IMR-90 (cell line): ENCODE results near the gene ACOT7. TPM values are rescaled to one million over a fixed set of nuclear protein-coding genes. Genes with fewer than 3 reads are reported as not detected.

ENCODE experiments used
- ATAC-seq: fragments of 200-7000 bp; cut with Tn5 transposase; 2 replicates; pipeline ENCODE4 v1.9.1; 2020; ENCODE audit warnings: low read depth, mild to moderate bottlenecking, moderate library complexity
- BruUV-seq: library from RNA; stranded (reverse); fragments of 400-500 nt; replicated peaks from 2 replicates; lab custom pipeline; 2021; lab: Mats Ljungman, UMichigan
- CTCF ChIA-PET: fragments of 300-600 bp; formaldehyde crosslinking; extraction: SDS; loops from one replicate; lab custom pipeline; 2021; ENCODE audit warnings: antibody characterized with exemption; lab: Yijun Ruan, JAX
- POLR2A ChIA-PET: fragments of 300-600 bp; sonication (Branson Sonifier 250); formaldehyde crosslinking; loops from one replicate; lab custom pipeline; 2022; ENCODE audit warnings: antibody characterized with exemption; ENCODE audit not compliant: unreplicated experiment; lab: Charles Lee
- DNase-seq: peaks from one replicate; pipeline ENCODE4 v3.0.0; 2013
- H2AFZ ChIP-seq: replicated peaks from 2 replicates; pipeline ENCODE3; 2013; ENCODE audit warnings: low read length, mild to moderate bottlenecking; ENCODE audit not compliant: poor library complexity
- H2AK5ac ChIP-seq: 2 replicates; pipeline ENCODE4 v1.6.1; 2013; ENCODE audit warnings: low read depth, low read length, inconsistent platforms
- H2AK9ac ChIP-seq: replicated peaks from 2 replicates; pipeline ENCODE3; 2013; ENCODE audit warnings: mild to moderate bottlenecking, low read depth, low read length, moderate library complexity; ENCODE audit not compliant: poor library complexity
- H2BK120ac ChIP-seq: 2 replicates; pipeline ENCODE4 v1.6.1; 2013; ENCODE audit warnings: low read depth, low read length, inconsistent platforms
- H2BK15ac ChIP-seq: 3 replicates; pipeline ENCODE4 v1.6.1; 2013; ENCODE audit warnings: low read depth, low read length, inconsistent platforms
- H2BK20ac ChIP-seq: 2 replicates; pipeline ENCODE4 v1.6.1; 2013; ENCODE audit warnings: low read depth, mild to moderate bottlenecking, inconsistent platforms, low read length, moderate library complexity
- H2BK5ac ChIP-seq: 2 replicates; pipeline ENCODE4 v1.6.1; 2013; ENCODE audit warnings: mild to moderate bottlenecking, low read depth, low read length, inconsistent platforms; ENCODE audit not compliant: poor library complexity, severe bottlenecking
- H3K14ac ChIP-seq: replicated peaks from 2 replicates; pipeline ENCODE4 v1.6.1; 2013; ENCODE audit warnings: low read depth, low read length, inconsistent platforms
- H3K18ac ChIP-seq: 2 replicates; pipeline ENCODE4 v1.6.1; 2013; ENCODE audit warnings: low read depth, low read length, control low read depth
- H3K23ac ChIP-seq: 2 replicates; pipeline ENCODE4 v1.6.1; 2013; ENCODE audit warnings: low read depth, low read length, inconsistent platforms
- H3K27ac ChIP-seq: 2 replicates; pipeline ENCODE4 v1.5.1; 2013; ENCODE audit warnings: mild to moderate bottlenecking, control low read depth, low read length; ENCODE audit not compliant: insufficient read depth
- H3K27me3 ChIP-seq: 2 replicates; pipeline ENCODE4 v1.6.1; 2013; ENCODE audit warnings: low read length; ENCODE audit not compliant: control insufficient read depth, insufficient read depth
- H3K36me3 ChIP-seq: 2 replicates; pipeline ENCODE4 v1.6.1; 2013; ENCODE audit warnings: low read length, mixed read lengths; ENCODE audit not compliant: control insufficient read depth, insufficient read depth
- H3K4ac ChIP-seq: 2 replicates; pipeline ENCODE4 v1.6.1; 2013; ENCODE audit warnings: low read depth, low read length, inconsistent platforms
- H3K4me1 ChIP-seq: 2 replicates; pipeline ENCODE4 v1.6.1; 2013; ENCODE audit warnings: low read length, mixed read lengths; ENCODE audit not compliant: control insufficient read depth, insufficient read depth
- H3K4me2 ChIP-seq: 2 replicates; pipeline ENCODE4 v1.6.1; 2013; ENCODE audit warnings: low read depth, mild to moderate bottlenecking, control low read depth, low read length, moderate library complexity
- H3K4me3 ChIP-seq: 2 replicates; pipeline ENCODE4 v1.5.1; 2013; ENCODE audit warnings: low read depth, mild to moderate bottlenecking, control low read depth, low read length, moderate library complexity; ENCODE audit not compliant: insufficient read depth
- H3K56ac ChIP-seq: 2 replicates; pipeline ENCODE4 v1.6.1; 2013; ENCODE audit warnings: low read length, inconsistent platforms; ENCODE audit not compliant: insufficient read depth; ENCODE audit errors: extremely low read depth
- H3K79me1 ChIP-seq, 2 experiments: 2 replicates each; pipeline ENCODE4 v1.6.1; 2013; ENCODE audit warnings: low read length in 2 of 2, inconsistent platforms in 1 of 2, low read depth in 1 of 2
- H3K9ac ChIP-seq: 2 replicates; pipeline ENCODE4 v1.6.1; 2013; ENCODE audit warnings: low read depth, low read length, control low read depth
- H3K9me1 ChIP-seq: 2 replicates; pipeline ENCODE4 v1.6.1; 2013; ENCODE audit warnings: low read length, inconsistent platforms; ENCODE audit not compliant: insufficient read depth
- H3K9me3 ChIP-seq: 2 replicates; pipeline ENCODE4 v1.6.1; 2013; ENCODE audit warnings: low read length; ENCODE audit not compliant: control insufficient read depth, insufficient read depth
- H4K20me1 ChIP-seq: 2 replicates; pipeline ENCODE4 v1.6.1; 2013; ENCODE audit warnings: low read length, inconsistent platforms; ENCODE audit not compliant: insufficient read depth
- H4K5ac ChIP-seq: 2 replicates; pipeline ENCODE4 v1.6.1; 2013; ENCODE audit warnings: mild to moderate bottlenecking, low read depth, low read length, control low read depth
- H4K8ac ChIP-seq, 2 experiments: 2 replicates each; pipeline ENCODE4 v1.6.1; 2013; ENCODE audit warnings: low read depth in 2 of 2, low read length in 2 of 2, control low read depth in 1 of 2, inconsistent platforms in 1 of 2
- H4K91ac ChIP-seq: 2 replicates; pipeline ENCODE4 v1.6.1; 2013; ENCODE audit warnings: low read depth, low read length, inconsistent platforms; ENCODE audit not compliant: insufficient read depth
- ELK1 ChIP-seq: fragments of 150-350 bp; IDR thresholded peaks from 2 replicates; pipeline ENCODE4 v1.6.1; 2016; ENCODE audit warnings: low read depth, mild to moderate bottlenecking, low read length, moderate library complexity, borderline replicate concordance
- FOS ChIP-seq: fragments of 150-350 bp; IDR thresholded peaks from 2 replicates; pipeline ENCODE4 v1.6.1; 2016; ENCODE audit warnings: low read depth, low read length
- MAFK ChIP-seq: IDR thresholded peaks from 2 replicates; pipeline ENCODE4 v1.6.1; 2012; ENCODE audit warnings: low read depth, low read length, improper control_type of control experiment
- MXI1 ChIP-seq: IDR thresholded peaks from 2 replicates; pipeline ENCODE4 v1.6.1; 2012; ENCODE audit warnings: low read depth, mild to moderate bottlenecking, low read length, moderate library complexity, borderline replicate concordance
- NFE2L2 ChIP-seq: fragments of 150-350 bp; IDR thresholded peaks from 2 replicates; pipeline ENCODE4 v1.6.1; 2016; ENCODE audit warnings: low read depth, mild to moderate bottlenecking, low read length
- RFX5 ChIP-seq: IDR thresholded peaks from 2 replicates; pipeline ENCODE4 v1.8.0; 2012; ENCODE audit warnings: low read depth, mild to moderate bottlenecking, low read length, moderate library complexity
- SMC3 ChIP-seq: fragments of 150-350 bp; IDR thresholded peaks from 2 replicates; pipeline ENCODE4 v1.6.1; 2016; ENCODE audit warnings: low read depth, mild to moderate bottlenecking, antibody characterized with exemption, low read length, moderate library complexity
- WGBS, 2 experiments: methylation state at CpG; one replicate each; pipeline versions ENCODE4 v1.1.5 to v1.1.7; 2013; ENCODE audit warnings: missing lambda C conversion rate in 2 of 2; ENCODE audit not compliant: insufficient read length in 1 of 2; ENCODE audit errors: extremely low coverage in 2 of 2; 5-methylcytosine and 5-hydroxymethylcytosine counted together
- dilution Hi-C: fragments of 300-500 bp; cut with HindIII; formaldehyde crosslinking; loops from one replicate; pipeline ENCODE4 v1.14.3; 2018; ENCODE audit warnings: low sequenced_read_pairs; ENCODE audit not compliant: unreplicated experiment
- in situ Hi-C: fragments of 300-500 bp; cut with MboI; formaldehyde crosslinking; loops from 3 replicates; pipeline ENCODE4 v1.14.3; 2019; ENCODE audit warnings: low sequenced_read_pairs, inconsistent platforms, mixed read lengths
- intact Hi-C: fragments of 100-400 bp; cut with micrococcal nuclease; formaldehyde crosslinking; loops from 2 replicates; pipeline ENCODE4 v1.10.0; 2022
- polyA plus RNA-seq, 3 experiments: library from polyadenylated mRNA; depleted of rRNA; stranded (reverse); fragments of >200 nt; gene quantifications; 2 replicates each; pipeline ENCODE4 v1.2.3, GENCODE V29; 2012; ENCODE audit warnings: low replicate concordance in 1 of 3
- total RNA-seq: library from RNA; depleted of rRNA; stranded (reverse); fragments of >200 nt; gene quantifications from 2 replicates; pipeline ENCODE4 v1.2.3, GENCODE V29; 2012

The ACOT7 gene
- total and polyA plus RNA-seq, 2 of the 4 experiments (the other 2 are of a cell fraction): 51.6 to 242 TPM

- H3K18ac ChIP-seq: no peak overlapping the region
- H3K9me1 ChIP-seq: no peaks in the 10 kb centered on the region
- H3K4me2 ChIP-seq: no peak overlapping the region
- no peak for TF ChIP-seq MXI1
- no peak for TF ChIP-seq RFX5
- no peak for TF ChIP-seq SMC3
- no peak for TF ChIP-seq MAFK
- no peak for TF ChIP-seq FOS
- TF ChIP-seq ELK1: no peak
- TF ChIP-seq NFE2L2: no peak
- H2BK15ac ChIP-seq: no peak overlapping the region
- H3K27ac ChIP-seq: no peak overlapping the region
- no peak overlapping the region for H2AFZ ChIP-seq
- DNase-seq (no peak), ATAC-seq (no peak)
- CTCF ChIA-PET: interaction anchor here (0.8 to 2.3 kb wide), 3 partner anchors 97 to 101 kb away, joined by 3 to 6 read pairs (median 3); no protein-coding TSS in a partner anchor
- H3K36me3 ChIP-seq: no peaks in the 10 kb centered on the region; the same call in 1 of the 2 replicates
- H2BK120ac ChIP-seq: no peak overlapping the region
- no peak overlapping the region for H3K23ac ChIP-seq
- H3K9me3 ChIP-seq: no peaks in the 10 kb centered on the region
- no TSS peak for BruUV-seq
- H2BK5ac ChIP-seq: no peak overlapping the region
- peaks cover 16% of the 10 kb centered on the region for H4K20me1 ChIP-seq
- dilution Hi-C loops: no loop called here
- H3K27me3 ChIP-seq: no peaks in the 10 kb centered on the region
- no peak overlapping the region for H3K14ac ChIP-seq
- no peak overlapping the region for H3K4me3 ChIP-seq
- no peak overlapping the region for H4K5ac ChIP-seq
- intact Hi-C loops: loop anchor here (5.0 kb wide), 1 partner anchor 92 kb away; no protein-coding TSS in a partner anchor
- H2BK20ac ChIP-seq: no peak overlapping the region
- no peak overlapping the region for H2AK9ac ChIP-seq
- in situ Hi-C loops: loop anchor here (25.0 kb wide), 1 partner anchor 833 kb away; no protein-coding TSS in a partner anchor
- no peak overlapping the region for H4K91ac ChIP-seq
- no peaks in the 10 kb centered on the region; the same call in 1 of the 2 replicates for H3K4me1 ChIP-seq
- 84% methylated on average over 7 of the region's 14 CpGs; no CpG with 5 or more reads in 1 of the 2 experiments for WGBS, 2 experiments
- H3K4ac ChIP-seq: no peak overlapping the region
- H3K9ac ChIP-seq: no peak overlapping the region
- H4K8ac ChIP-seq: no peak overlapping the region
- no peak overlapping the region for H3K56ac ChIP-seq
- no peak overlapping the region for H2AK5ac ChIP-seq
- H3K79me1 ChIP-seq: peaks cover 3 to 8% of the 10 kb centered on the region in 2 experiments; a peak in 3 of 4 replicates
- POLR2A ChIA-PET: no interaction called here
These were observed 48.1 kb downstream of the ACOT7 start for GRCh38 chr1:6345460-6345859.
